Measurements from ENCODE around the gene RASGRP1.

RASGRP1 gene

DNA sequence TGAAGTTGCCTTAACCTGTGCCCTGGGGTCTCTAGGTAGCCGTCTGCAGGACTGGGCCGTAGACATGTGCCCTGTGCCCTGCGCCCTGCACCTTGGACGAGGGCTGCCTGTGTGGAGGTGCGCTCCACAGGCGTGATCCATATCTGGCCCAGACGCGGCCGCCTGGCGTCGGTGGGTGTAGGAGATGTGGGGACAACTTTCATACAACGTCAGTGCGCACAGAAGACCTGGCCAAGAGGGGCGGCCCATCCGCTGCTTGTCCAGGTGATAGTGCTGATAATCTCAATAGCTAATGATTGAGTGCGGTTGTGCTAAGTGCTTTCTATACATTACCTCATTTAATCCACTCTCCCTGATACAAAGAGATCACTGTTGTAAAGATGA is 665 bp upstream of the RASGRP1 start:
- DNase-seq: no peak

DNA sequence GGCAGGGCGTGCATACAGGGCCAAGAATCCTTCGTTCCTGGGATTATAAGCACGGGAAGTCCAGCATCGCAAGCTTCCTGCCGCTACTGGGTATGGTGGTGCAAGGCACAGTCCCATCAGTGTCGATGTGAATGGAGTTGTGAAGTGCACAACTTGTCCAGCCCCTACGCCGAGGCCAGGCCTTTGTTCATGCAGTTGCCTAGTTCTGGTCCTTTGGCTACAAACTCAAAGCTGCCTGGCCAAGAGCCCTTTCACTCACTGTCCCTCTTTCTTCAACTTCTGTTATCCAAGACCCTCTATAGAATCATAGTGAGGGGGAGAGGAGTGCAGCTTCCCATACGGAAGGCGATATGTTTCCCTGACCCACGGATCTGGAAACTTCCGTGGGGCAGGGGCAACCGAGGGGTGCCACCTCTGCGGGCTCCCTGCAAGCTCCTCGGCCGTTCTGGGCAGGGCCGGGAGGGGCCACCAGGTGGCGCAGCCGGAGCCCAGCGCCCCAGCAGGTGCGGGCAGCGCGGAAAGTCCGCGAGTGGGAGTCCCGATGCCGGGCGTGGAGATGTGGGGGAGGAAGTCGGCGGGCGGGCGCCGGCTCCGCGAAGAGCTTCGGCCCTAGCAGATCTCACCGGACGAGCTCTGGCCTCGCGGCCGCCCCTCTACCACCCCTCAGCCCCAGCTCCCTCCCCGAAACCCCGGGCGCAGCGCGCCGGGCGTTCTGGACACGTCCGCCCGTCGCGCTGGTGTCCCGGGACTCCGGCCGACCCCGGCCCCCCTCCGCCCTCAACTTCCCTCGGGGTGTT is 693 bp downstream of the RASGRP1 start:
- DNase-seq: peak; percentile 78

DNA sequence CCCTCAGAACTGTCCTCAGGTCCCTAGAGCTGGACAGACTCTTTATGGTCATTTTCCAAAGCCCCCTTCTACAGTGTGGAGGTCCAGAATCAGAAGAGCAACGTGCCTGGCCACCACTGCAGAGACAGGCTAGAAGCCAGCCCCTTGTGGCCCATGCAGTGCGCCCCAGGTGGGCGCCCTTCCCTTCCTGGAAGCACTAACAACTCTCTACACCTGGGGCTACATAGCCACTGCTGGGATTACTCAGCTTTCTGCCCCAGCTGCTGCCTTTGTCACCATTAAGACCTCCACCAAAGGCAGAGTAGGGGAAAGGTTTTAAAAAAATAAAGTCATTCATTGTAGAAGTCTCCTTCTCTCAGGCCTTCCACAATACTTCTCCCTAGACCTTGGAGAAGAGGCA is 2.3 kb downstream of the RASGRP1 start:
- no peak for DNase-seq

DNA sequence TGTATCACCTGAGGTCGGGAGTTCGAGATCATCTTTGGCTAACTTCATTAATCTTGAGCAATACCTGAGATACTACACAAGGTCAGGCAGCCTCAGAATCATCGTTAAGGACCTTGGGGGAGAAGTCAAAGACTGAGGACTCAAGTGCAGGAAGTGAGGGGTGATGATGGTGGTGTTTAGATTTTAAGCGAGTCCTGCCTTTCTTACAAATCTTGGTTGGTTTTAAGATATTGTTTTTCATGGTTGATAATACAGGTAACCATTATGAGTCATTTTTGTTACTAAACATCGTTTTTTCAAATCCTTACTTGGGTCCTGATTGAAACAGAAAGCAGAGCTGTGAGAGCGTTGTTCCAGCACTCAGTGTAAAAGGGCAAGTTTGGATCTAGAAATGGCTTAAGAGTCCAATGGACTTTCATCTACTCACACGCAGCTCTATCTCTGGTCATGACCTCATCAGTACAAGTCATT is 4.1 kb downstream of the RASGRP1 start:
- DNase-seq: no peak

DNA sequence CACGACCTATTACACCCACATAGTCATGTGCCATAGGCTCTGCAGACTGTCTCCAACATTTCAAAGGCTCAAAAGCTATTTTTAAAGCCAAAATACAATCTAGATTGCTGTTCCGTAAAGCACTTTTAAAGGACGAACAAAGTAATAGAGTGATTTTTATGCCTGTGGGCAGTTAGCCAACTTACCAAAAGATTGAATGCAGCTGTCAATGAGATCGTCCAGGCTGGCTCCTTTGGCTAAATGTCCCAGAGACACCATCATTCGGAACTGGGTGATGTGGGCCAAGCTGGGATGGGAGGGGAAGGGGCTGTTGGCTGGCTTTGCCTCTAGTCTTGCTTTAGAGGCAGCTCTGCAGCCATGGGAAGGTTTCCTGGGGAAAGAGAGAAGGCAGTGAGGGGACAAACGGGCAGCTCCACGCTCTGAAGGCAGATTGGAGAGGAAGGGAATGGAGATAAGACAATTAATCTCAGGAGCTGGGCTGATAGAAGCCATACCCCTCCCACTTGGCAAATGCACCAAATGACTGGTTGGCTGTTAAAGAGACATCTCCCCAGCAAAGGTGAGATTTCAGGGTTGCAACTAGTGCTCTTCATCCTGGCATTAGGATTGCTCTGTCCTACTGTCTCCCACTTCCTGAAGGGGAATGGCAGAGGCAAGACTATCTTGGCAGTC is 4.8 kb downstream of the RASGRP1 start:
- DNase-seq: no peak

DNA sequence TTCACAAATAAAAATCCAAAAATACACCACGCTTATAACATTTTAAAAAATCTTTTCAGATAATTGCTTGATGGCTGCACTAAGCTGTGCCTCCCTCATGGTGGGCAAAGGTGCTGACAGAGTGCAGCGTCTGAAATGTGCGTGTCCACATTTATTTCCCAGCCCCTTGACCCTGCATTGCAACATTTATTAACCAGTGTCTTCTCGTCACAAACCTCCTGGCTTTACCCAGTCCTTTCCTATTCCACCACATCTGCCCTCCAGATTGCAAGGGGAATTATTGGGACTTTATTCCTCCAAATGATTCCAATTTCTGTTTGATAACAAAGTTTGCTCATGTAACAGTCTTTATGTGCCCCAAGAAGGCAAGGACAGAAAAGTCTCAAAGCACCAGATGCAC is 5.5 kb downstream of the RASGRP1 start:
- no peak for DNase-seq

DNA sequence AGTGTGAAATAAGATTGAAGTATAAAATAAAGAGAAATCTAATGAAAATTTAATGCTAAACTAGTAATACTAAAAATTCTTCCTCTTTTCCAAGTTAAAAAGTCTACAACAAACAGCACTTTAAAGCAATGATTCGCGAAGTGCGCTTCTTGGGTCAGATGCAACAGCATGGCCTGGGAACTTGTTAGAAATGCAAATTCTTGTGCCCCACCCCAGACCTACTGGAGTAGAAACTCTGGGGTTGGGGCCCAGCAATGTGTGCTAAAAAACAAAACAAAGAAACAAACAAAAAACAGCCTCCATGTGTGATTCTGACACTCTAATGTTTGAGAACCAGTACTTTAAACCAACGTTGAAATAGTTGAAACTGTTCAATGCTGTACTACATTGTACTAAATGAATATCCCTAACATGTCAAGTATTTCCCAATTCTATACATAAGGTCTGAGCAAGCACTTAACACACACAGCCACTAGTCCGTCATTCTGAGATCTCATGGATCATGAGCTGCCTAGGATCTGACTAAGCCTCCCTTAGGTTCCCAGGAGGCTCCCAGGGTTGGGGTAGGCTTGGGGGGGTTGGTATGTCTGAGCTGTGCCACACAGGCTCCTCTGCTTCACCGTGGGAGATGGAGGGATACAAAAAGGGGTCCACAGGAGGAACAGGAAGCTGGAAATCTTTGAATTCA is 6.1 kb downstream of the RASGRP1 start:
- DNase-seq: no peak

DNA sequence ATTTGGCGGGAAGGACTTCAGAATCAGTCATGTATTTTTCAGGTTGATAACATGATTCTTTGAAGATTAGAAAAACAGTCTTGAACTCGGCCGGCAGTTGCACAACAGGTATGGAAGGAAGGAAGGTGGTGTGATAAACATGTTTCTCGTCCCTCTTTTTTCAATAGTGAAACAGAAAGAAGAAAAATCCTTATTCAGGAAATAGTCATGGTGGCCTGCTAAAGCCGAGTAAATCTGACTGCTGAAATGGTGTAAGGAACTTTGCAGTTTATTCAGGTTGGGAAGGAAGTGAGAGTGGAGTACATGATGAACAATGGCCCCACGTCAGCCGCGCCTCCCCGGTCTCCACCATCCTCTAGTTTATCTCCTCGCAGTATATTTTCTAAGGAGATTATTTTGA is 6.7 kb downstream of the RASGRP1 start:
- no peak for DNase-seq

DNA sequence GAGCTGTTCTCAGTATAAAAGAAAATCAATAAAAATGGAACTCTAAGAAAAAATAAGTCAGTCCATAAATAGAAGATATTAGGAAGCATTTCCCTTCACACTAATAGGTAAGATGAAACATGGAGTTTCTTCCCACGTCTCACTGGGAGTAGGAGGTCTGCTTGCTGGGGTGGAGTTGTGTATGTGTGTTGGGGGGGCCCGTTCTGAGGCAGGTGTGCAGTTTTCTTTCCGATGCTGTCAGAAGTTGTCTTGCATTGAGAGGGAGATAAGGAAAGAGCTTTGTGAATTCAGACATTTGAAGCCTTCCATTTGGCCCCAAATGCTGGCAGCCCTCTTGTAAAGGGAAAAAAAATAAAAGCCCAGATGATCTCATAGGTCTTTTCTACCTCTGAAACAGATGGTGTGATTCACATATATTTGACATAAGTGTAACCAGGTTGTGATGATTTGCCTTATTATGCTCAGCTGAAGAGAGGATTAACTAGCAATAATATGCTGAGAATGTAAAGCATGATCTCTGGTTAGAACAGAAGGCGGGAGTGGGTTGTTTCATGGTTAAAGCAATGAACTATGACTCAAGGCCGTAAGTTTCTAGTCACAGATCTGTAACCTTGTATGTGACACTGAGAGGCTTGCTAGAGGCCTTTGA is 8.8 kb downstream of the RASGRP1 start:
- DNase-seq: no peak

DNA sequence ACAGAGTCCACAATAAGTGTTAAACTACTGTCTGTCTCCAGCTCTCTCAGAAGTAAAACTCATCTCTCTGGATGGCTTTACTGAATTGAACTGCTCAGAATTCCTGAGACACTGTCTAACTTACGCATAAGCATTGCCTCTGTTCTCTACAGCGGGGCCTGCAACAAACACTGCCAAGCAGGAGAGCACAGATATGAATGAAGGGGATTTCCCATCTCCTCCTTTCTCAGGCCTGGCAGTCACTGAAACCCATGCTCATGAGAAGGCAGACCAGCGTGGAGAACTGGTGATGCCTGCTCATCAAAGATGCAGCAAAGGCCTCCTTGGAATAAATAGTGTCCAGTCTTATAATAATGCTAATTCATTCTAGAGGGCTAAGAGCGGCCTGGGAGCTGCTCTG is 10.3 kb downstream of the RASGRP1 start:
- DNase-seq: peak; percentile 33

DNA sequence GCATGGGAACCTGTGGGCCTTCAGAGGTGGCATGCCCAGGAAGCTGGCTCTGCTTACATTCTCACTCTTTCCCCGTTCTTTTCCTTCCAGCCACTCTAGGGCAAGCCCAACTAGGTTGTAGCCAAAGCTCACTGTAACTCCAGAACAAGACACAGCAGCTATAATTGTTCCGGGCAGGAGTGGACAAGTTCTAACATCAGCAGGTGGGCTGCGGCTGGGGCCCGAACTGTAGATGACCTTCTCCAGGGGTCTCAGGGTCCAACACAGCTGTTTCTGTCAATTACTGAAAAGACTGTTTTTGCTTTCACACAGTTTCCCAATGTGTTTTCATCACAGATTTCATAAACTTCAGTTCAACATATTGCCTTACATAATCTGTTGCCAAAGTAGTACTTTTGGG is 11.5 kb downstream of the RASGRP1 start:
- no peak for DNase-seq

DNA sequence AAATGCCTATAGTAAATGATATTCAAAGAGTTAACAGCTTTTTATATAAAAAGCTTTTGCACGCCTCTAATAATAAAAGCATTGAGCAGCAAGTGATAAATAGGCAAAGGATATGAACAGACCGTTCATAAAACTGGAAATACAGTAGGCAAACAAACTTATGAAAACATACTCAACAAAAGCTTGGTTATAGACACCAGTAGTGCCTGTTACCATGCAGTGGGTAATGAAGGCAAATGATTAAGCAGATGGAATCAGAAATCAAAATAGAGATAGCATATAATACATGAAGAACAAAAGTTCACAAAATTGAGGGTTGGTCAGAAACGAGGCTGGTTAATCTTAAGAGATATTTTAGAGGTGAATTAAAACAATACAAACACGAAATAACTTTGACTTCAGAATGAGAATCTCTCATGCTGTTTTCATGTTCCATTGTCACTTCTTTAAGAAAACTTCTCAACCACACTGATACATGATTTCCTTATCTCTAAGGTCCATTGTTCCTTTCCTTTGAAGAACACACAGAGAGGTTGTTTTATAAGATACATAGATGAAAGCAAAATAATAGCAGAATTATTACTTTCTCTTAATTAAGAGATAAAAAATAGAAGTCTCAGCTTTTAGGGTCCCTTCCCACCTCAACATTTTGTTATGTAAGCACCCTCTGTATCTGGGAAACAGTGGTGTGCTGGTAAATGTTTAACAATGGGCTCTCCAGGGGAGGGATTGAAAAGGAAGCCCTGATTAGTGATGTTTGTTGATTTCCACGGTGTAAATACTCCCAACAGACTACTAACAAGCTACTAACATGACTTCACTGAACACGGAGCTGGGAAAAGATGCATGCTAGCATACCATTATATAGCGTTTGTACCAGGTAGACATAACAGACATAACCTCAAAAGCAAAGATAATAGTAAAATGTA is 12.6 kb downstream of the RASGRP1 start:
- DNase-seq: no peak

DNA sequence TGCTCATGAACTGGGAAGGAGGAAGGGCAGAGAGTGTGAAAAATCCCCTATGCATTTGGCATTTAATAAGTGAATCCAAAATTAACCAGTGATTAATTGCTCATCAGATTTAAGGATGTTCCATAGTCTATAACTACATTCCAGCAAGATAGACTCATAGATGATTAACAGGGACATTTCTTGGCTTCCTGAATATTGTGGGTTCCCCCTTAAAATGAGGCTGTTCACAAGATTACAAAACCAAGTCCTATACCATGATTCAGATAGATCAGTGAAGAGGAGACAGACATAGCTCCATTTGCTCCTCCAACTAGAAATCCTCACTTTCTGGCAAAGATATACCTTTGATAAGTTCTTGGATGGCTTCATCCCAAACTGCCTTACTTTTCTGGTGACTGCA is 15.4 kb downstream of the RASGRP1 start:
- no peak for DNase-seq

DNA sequence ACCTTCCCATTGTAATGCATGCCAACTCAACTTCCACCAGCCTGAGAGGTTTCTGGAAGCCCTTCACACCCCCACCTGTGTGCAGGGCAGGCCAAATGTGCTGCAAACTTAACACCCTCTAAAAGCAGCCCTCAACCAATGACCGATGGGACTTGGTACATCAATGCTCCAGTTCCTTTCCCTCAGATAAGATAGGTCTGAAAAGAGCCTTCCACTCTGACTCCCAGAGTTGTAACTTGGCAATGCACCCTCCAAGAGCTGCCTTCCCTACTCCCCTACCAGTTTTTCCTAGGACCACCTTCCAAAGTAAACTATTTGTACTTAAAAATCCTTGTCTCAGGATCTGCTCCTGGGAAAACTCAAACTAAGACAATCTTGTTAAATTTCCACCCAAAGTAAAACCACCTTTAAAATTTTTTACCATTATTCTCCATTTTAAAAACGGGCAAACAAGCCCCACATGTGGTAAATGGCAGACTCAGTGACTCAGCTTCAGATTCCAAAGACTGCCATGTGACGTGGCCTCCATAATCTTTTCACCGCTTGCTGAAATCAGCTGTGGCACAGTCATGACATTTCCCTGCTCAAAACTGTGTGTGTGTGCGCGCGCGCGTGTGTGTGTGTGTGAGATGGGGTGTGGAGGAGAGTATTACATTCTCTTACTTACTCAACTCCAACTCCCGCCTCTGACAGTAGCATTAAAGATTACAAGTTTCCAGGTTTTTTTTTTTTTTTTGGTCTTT is 17.2 kb downstream of the RASGRP1 start:
- no peak for DNase-seq

DNA sequence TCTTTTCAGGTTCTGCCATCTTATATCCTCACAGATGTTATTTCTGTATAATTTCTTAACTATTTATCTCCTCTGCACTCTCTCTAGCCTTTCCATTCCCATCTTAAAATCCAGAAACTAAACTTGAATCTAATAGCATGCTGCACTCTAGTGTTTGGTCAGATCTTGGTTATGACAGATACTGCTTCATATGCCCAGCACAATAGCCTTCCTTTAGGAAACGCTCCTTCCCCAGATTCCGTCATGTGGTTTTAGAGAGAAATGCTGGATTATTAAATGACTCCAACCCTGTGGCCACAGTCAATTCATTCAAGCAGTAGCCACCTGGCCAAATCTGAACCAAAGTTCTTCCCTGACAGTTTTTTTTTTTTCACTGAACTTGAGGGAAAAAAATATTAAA is 19.4 kb downstream of the RASGRP1 start:
- DNase-seq: no peak

DNA sequence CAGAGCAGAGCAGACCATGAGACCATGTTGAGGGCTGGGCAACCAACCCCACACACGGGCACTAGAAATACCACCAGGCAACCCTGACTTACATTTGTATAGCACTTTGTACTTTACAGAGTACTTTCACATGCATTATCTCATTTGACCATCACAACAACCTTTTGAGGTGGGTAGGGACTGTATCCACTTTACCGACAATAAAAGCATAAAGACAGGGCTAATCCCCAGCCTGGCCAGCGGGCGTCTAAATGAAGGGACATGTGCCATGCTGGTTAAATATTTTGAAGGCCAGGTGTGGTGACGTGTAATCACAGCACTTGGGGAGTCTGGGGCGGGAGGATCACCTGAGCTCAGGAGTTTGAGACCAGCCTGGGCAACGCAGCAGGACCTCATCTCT is 23.6 kb downstream of the RASGRP1 start:
- no peak for DNase-seq

DNA sequence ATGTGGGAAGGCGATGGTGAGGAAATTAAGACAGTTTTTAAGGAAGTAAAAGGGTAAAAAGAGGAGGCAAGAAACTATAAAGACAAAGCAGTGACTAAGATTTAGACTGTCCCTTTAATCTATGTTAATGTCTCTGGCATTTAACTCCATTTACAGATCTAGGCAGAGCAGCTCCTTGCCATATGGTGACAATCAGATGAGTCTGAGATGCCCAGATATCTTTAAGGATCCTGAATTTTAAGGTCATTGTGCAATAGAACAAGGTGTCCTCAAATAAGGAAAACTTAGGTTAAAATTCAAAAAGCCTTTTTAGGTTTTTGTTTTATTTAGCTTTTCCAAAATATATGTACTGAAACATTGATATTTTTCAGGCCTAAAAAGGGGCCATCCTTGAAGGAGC is 24.1 kb downstream of the RASGRP1 start:
- DNase-seq: no peak

DNA sequence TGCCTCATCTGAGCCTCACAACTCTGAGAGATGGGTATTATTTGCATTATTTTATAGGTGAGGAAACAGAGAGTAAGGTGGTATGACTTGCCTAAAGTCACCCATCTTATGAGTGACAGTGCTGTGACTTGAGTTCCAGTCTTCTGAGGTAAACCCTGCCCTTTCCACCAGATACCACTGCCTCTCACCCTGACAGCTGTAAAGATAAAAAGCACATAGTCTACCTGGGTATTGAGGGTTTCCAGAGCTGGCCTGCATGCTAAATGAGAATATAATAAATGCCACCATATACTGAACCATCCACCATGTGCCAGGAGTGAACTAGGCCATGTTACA is 25.6 kb downstream of the RASGRP1 start:
- no peak for DNase-seq

DNA sequence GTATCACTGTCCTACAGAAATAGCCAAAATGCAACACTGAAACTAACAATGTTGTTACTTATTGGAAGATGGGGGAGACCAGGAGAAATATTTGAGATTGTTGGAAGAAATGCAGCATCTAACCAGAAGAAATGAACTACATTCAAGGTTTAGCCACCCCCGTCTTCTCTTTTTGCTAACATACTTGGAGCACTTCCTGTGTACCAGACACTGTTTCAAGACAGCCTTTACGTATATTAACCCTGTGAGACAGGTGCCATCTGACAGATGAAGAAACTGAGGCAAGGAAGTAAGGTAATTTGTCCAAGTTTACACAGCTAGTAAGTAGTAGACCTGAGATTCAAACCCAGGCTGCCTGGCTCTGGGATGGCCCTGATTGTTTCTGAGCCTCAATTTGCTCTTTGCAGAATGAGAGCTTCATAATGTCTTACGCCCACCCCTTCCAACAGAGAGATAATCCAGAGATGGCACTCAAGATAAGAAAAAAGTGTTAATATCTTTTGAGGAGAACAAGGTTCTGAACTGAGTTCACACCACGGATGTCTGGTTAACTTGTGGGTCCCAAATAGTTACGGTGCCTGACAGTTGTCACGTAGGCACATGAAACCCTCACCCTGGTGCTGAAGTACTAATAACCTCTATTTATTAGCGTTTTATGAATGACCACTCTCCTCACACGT is 26.1 kb downstream of the RASGRP1 start:
- DNase-seq: no peak

DNA sequence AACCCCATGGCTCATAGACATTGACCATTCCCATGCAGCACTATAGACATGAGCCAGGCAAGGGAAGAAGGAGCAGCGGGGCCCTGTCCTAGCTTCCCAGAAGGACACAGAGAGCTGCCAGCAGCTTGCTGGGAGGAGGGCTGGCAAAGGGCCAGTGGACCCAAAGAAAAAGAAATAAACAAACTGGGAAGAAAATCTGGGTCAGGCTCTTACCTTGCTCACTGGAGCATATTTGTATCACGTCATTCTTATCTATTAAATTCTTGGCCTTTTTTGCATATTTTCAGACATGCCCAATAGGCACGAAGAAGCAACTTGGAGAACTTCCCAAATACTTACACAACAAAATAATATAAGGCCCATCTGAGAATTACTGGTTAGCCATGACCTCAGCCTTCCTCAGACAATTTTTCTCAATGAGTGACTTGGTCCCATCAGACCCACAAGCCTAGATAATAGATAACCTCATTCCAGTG is 28.4 kb downstream of the RASGRP1 start:
- DNase-seq: no peak
